GM10847 (cell line): ENCODE results near the gene SLC35C1.

ENCODE experiments used
- POLR2A ChIP-seq: IDR thresholded peaks from 2 replicates; pipeline ENCODE4 v1.6.1; 2011; ENCODE audit not compliant: insufficient read length; ENCODE audit errors: extremely low read depth

SLC35C1 gene

DNA sequence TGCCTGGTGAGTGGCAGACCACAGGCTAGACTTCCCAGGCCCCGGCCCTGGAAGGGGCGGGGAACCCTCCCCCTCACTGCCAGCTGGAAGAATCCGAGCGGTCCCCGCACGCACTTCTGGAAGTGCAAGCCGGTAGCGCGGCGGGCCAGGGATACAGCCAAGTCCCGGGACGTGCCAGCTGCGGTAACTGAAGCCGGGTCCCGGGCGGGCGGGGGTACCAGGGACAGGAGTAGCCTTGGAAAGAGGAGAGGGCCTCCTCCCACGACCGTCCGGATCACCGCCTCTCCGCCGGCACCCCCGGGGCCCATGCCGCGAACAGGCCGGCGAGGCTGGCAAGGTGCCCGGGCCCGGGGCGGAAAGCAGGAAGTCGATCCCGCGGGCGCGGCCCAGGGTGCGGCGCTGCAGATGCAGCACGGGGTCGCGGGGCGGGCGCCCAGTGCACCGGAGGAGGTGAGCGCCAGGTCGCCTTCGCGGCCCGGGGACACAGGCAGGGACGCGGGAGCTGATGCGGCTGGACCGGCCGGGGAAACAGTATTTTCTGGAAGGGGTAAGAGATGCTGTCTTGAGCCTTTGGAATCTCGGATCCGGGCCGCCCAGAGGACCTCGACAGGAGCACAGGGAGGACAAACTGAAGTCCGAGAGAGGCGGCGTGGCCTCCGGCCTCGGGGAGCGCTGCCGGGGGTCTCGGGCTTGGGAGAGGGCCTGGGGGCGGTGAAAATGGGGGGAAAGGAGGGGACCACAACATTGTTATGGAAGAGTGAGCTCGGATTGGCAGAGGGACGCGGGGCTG is 783 bp upstream of the SLC35C1 start:
- TF ChIP-seq POLR2A, result no peak

DNA sequence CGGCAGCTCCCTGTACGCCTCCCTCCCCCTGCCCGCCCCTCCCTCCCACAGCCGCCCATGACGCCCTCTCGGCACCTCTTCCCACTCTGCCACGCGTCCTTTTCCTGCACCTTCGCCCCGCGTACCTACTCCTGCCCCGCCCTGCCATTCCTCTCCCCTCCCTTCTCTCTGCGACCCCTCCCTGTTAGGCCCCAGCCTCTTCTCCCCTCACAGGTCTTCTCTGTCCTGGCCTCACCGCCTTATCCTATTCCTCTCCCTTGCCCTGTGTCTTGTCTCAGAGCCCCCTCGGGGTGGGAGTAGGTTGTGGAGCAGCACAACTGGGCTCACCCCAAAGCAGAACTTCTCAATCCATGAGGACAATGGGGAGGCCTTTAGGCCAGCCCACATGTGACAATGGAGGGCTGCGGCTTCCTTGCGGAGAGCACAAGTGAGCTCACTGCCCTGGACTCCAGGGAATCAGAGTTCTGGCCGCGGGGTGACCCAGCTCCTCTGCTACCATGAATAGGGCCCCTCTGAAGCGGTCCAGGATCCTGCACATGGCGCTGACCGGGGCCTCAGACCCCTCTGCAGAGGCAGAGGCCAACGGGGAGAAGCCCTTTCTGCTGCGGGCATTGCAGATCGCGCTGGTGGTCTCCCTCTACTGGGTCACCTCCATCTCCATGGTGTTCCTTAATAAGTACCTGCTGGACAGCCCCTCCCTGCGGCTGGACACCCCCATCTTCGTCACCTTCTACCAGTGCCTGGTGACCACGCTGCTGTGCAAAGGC is 539 bp downstream of the SLC35C1 start:
- TF ChIP-seq POLR2A, result no peak

DNA sequence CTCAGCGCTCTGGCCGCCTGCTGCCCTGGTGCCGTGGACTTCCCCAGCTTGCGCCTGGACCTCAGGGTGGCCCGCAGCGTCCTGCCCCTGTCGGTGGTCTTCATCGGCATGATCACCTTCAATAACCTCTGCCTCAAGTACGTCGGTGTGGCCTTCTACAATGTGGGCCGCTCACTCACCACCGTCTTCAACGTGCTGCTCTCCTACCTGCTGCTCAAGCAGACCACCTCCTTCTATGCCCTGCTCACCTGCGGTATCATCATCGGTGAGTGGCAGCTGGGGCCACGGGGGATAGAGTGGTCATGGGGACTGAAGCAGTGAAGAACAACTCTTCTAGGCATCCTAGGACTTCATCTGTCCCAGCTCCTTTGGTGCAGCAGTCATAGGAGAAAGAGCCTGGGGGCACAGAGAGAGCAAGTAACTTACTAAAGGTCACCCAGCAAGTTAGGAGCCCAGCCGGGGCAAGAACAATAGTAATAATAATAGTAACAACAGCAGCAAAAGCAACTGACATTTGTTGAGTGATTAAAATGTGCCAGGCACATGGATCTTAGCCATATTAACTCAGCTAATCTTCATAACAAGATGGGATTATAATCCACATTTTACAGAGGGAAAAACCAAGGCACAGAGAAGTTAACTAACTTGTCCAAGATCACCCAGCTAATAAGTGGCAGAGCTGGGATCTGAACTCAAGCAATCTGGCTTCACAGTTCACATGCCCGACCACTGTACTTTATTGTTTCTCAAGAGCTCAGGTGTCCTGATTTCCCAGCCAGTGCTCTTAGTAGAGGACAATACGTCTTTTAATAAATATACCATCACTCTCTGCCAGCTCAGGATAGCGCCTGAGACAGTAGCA is 1.4 kb downstream of the SLC35C1 start:
- no peak for TF ChIP-seq POLR2A

DNA sequence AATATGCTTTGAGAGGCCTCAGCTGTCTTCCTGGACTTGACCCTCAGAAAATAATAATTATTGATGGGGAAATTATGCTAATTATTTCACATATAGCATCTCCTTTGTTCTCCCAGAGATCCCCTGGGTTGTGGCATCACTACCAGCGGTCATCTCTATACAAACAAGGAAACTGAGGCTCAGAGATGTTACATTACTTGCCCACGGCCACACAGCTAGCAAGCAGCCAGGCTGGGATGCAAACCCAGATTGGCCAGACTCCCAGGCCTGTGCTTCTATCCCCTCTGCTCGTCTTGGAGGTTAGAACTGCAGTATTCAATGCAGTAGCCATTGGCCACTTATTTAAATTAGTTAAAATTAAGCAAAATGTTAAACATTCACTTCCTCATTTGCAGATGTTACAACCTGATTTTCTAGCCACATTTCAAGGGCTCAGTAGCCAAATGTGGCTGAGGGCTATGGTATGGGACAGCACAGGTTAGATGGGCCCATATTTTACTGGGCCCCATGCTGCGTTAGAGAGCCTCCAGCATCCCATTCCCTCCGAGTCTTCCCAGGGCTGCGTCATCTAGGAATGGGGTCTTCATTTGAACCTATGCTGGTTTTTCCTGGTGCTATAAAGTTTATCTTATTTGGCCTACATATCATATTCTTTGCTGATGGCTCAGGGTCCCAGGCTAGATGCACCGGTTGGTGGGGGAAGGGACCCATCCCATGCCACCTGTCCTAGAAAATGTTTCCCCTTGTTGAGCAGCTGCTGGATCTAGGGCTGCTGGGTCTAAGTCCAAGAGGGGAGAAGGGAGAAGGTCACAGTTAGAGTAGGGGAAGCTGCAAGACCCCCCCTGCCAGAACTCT is 2.2 kb downstream of the SLC35C1 start:
- TF ChIP-seq POLR2A, result no peak

DNA sequence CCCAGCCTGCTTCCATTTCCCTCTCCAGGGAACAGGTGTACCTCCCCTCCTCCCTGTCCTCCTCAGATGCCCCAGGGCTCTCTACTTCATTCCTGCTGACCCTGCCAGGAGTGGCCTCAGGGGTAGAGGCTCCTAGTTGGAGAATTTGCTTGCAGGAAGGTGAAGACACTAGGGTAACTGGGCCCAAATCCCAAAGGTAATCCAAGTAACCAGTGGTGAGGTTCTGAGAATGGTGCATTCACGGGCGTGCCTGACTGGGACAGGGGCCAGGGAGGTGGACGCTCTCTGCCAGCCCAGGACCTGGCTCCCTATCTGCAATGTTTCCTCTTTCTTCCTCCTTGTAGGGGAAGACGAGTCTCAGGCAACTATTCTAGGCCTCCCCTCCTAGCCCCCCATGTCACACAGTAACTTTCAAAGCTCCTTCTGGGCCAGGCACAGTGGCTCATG is 2.9 kb downstream of the SLC35C1 start:
- TF ChIP-seq POLR2A, result no peak

DNA sequence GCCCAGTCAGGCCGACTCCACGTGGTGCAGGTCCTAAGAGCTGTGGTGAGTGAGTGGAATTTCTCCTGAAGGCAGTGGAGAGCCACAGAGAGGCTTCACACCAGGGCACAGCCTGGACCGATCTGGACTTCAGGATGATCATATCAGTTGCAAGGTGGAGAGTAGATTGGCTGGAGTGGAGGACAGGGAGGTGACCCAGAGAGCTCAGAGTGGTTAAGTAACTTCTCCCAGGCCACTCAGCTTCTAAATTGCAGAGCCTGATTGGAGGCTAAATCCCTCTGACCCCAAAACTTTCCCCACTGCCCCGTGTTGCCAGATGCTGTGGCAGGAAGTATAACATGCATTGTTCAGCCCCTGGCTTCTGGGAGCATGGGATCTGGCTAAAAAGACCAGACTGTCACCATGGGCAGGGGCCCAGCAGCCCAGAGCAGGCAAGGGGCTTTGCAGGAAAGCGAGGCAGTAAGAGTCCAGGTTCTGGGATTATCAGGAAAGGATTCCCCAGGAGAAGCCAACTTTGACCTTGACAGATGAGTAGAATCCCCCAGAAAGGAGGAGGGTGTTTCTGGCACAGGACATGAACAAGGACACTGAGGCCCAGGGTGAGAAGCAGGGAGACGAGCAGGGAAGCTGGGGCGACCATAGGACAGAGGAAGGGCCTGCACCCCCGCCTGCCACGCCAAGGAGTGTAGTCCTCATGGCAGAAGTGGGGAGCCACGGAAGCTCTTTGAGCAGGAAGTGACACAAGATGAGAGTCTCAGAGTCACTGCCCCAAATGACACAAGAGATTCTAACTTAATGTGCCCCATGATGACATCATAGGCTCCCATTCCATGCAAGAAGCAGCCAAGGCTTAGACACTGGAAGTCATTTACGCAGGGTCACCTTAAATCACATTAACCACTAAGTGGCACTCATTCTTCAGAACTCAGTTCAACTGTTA is 4.8 kb downstream of the SLC35C1 start:
- TF ChIP-seq POLR2A, result no peak

DNA sequence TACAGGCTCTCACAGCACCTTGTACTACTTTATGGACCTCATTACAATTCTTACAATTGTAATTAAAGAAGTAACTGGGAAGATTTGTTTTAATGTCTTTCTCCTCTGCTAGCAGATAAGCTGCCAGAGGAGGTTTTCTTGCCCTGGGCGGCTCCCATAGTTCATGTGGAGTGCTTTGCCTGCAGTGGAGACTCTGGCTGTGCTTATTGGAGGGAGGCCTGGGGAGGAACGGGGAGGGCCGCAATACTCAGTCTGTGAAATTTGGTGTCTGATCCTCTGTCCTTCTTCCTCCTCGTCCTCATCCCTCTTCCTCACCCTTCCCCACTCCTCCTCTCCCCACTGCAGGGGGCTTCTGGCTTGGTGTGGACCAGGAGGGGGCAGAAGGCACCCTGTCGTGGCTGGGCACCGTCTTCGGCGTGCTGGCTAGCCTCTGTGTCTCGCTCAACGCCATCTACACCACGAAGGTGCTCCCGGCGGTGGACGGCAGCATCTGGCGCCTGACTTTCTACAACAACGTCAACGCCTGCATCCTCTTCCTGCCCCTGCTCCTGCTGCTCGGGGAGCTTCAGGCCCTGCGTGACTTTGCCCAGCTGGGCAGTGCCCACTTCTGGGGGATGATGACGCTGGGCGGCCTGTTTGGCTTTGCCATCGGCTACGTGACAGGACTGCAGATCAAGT is 5.6 kb downstream of the SLC35C1 start:
- TF ChIP-seq POLR2A, result no peak

DNA sequence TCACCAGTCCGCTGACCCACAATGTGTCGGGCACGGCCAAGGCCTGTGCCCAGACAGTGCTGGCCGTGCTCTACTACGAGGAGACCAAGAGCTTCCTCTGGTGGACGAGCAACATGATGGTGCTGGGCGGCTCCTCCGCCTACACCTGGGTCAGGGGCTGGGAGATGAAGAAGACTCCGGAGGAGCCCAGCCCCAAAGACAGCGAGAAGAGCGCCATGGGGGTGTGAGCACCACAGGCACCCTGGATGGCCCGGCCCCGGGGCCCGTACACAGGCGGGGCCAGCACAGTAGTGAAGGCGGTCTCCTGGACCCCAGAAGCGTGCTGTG is 6.1 kb downstream of the SLC35C1 start:
- TF ChIP-seq POLR2A, result no peak

DNA sequence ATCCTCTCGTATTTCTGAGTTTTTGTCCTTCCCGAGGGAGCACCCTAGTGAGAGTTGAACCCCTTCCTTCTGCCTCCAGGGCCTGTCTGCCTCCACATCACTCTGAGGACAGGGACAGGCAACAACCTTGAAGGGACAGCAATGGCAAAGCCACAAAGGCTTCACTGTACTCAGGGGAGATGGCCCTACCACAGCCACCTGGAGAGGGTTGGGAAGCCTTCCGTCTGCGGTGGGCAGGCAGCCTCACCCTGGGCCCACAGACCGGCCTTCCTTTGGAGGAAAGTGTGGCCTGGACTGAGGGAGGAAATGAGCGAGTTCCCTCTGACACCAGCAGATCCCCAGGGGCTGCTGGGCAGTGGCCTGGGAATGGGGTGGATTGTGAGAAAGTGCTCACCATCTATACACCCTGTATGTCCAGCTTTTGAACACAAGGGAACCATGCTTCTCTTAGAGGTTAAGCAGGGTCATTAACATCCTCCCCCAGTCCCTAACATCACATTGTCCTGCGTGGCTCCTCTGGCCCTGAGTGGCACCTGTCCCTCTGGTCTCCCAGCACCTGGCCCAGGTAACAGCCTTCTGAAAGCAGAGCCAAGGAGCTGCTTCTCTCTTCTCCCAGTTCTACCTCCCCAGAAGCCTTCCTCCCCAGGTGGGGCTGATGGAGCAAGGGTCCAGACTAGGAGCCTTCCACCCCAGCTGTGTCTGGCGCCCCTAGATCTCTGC is 6.8 kb downstream of the SLC35C1 start:
- no peak for TF ChIP-seq POLR2A

DNA sequence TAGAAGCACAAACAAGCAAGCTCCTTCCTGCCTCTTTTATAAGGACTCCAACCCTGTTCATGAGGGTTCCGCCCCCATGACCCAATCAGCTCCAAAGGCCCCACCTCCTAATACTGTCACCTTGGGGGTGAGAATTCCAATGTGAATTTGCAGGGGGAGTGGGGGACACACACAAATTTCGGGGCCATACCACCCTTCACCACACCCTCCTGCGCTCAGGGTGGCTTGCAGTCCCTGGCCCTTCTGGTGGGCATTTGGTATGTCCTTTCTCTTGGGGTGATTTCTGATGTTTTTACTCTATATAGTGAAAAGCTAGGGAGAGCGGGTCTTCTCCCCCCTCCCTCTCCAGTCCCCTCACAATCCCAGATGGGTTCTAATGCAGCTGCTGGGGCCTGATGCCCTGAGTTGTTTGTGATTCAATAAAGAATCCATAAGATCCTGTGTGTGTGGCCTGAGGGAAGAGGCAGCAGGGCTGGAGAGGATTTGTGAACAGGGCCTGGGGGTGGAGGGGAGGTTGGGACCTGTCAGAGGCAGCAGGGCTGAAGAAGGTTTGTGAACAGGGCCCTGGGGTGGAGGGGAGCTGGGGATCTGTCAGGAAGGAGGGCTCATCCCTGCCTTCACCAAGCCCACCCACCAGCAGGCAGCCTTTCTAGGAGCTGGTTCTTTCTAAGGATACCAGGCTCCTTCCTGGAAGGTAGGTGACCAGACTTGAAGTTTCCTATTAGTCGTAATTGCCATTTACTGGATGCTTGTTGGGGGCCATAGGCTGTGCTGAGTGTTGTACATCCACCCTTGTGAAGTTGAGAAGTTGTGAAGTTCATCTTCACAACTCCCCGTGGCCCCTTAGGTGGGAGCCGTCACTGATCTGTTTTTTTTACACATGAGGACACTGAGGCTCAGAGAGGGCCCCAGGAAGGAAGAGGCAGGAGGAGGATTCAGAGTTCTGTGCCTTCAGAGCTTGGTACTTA is 7.9 kb downstream of the SLC35C1 start:
- no peak for TF ChIP-seq POLR2A

DNA sequence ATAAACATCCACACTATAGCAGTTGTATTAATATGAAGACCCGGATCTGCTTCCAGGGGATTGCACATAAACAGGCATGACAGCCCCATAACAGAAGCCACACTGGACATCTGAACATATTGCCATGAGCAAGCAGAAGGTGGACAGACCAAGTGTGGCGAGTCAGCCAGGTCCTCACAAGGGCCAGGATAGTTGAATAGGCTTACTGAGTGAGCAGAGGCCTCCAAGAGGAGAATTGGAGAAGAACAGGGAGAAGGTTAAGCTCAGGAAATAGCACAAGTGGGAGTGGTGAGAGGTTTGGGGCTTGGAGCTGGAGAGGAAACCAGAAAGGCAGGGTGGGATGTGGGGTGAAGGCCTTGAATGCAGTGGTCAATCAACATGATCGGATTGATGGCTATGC is 10.8 kb downstream of the SLC35C1 start:
- no peak for TF ChIP-seq POLR2A
